ENCODE measurements around the gene MLANA. TPM values are rescaled to one million over a fixed set of nuclear protein-coding genes. Genes with fewer than 3 reads are reported as not detected.
A peak's percentile ranks its signal among the peaks of the same experiment; 100 is the strongest.

Gene MLANA
- total and polyA plus RNA-seq, 4 experiments from 2014 or later = 0.59 TPM; not detected in 3

DNA sequence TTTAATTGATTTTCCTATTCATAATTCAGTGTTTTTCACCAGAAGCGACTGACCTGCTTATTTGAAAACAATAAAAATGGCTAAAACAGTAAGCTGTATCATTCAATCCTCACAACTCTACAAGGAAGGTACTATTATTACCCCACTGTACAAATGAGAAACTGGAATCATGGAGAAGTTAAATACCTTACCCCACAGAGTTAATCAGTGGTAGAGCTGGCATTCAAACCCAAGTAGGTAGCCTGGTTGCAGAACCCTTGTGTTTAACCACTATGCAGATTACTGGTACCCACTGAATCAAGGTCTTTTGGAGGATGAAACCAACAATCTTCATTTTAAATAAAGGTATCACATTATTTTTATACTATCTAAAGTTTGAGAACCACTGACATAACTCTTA, 59.6 kb downstream of the MLANA start:
- intact Hi-C loops (cut with micrococcal nuclease) = no loop called here
- Mint-ChIP-seq H3K27me3 (no peaks in the 10 kb centered on the region), H3K27ac (no peak overlapping the region), H3K4me1 (peaks cover 10 to 28% (median 16%) of the 10 kb centered on the region in 4 donors), H3K36me3 (peaks cover 0 to 8% of the 10 kb centered on the region in 2 donors), H3K9me3 (no peaks in the 10 kb centered on the region), H3K4me3 (no peak overlapping the region)
- no peaks in the 10 kb centered on the region for H3K27me3 ChIP-seq (ENCODE audit: insufficient read depth, low read length)
- no peaks in the 10 kb centered on the region for H3K36me3 ChIP-seq (ENCODE audit: insufficient read depth, low read length)
- no peak for DNase-seq
- CTCF ChIA-PET (ENCODE audit: partially characterized antibody) = no interaction called here
- no peaks in the 10 kb centered on the region for H3K9me3 ChIP-seq (ENCODE audit: control insufficient read depth in 1 of 2, low read length in 2 of 2)
- no peak overlapping the region for H3K27ac ChIP-seq (ENCODE audit: low read depth, low read length)
- POLR2A ChIA-PET (ENCODE audit: partially characterized antibody) = interaction anchor here (0.7 kb wide), 1 partner anchor 18 kb away, joined by 3 read pairs; no protein-coding TSS in a partner anchor
- peaks cover 23% of the 10 kb centered on the region for H3K4me1 ChIP-seq (ENCODE audit: insufficient read depth, low read length)
- H3K4me3 ChIP-seq (ENCODE audit: low read length in 2 of 2) = no peak overlapping the region

DNA sequence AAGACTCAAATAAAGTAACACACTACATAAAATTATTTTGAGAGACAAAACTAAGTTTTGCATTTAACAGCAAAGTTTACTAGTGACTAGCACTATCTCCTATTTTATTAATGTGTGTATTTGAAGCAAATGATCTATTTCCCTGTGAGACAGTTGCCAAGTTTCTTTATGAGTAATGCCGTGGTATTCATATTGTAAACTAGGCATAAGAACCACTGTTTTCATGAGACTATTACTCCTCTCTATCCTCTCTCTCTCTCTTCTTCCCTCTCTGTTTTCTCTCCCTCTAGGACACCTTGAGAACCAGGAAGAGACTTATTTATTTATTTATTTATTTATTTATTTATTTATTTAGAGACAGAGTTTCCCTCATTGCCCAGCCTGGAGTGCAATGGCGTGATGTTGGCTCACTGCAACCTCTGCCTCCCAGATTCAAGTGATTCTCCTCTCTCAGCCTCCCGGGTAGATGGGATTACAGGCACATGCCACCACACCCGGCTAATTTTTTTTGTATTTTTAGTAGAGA, 61.1 kb downstream of the MLANA start:
- CTCF ChIA-PET (ENCODE audit: partially characterized antibody) = no interaction called here
- Mint-ChIP-seq H3K4me3 (no peak overlapping the region), H3K27ac (peak overlapping the region in 1 of 7 donors; percentile 36), H3K4me1 (peaks cover 10 to 23% (median 18%) of the 10 kb centered on the region in 4 donors), H3K9me3 (no peaks in the 10 kb centered on the region), H3K27me3 (no peaks in the 10 kb centered on the region), H3K36me3 (peaks cover 0 to 8% of the 10 kb centered on the region in 2 donors)
- no peak overlapping the region for H3K4me3 ChIP-seq (ENCODE audit: low read length in 2 of 2)
- intact Hi-C loops (cut with micrococcal nuclease) = no loop called here
- no peak overlapping the region for H3K27ac ChIP-seq (ENCODE audit: low read depth, low read length)
- no peaks in the 10 kb centered on the region for H3K9me3 ChIP-seq (ENCODE audit: control insufficient read depth in 1 of 2, low read length in 2 of 2)
- POLR2A ChIA-PET (ENCODE audit: partially characterized antibody) = no interaction called here
- H3K36me3 ChIP-seq (ENCODE audit: insufficient read depth, low read length) = no peaks in the 10 kb centered on the region
- no peaks in the 10 kb centered on the region for H3K27me3 ChIP-seq (ENCODE audit: insufficient read depth, low read length)
- H3K4me1 ChIP-seq (ENCODE audit: insufficient read depth, low read length) = peaks cover 23% of the 10 kb centered on the region
- DNase-seq = no peak

DNA sequence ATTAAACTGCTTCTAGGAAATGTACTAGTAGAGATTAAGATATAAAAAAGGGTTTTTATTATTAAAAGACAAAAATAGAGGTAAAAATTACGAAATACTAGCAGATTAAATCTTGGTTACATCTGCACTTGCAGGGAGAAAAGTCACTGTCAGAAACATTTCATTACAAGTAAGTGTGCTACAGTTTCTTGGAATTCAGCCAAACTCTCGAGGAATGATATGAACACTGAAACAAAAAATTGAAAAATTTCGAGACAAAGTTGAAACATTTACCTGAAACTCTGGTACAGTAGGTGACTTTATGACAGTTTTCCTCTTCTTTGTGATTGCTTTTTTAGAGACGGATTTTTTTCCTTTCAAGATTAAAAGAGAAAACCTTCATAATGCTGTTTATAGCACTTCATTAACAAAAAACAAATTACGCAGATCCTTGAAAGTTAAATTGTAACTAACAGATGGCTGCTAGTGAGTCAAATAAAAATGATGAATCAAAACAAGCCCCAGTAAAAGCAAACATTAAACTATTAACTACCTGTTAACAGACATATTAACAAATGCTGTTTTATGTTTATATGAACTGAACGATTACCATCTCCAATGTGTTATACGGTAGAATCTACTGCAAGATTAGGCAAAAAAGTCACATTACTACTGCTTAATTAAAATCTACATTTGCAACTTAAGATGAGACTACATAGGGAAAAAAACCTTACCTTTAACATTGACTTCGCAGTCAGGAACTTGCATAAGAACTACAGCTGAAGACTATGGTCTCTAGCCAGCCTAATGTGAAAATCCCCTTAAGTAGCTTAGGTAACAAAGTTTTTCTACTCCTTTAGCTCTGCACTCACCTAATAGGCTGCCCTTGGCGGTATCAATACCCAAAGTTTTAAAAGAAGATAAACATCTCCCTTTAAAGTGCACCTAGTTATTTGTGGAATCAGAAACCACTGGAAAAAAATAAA, 63.3 kb downstream of the MLANA start:
- no peaks in the 10 kb centered on the region for H3K9me3 ChIP-seq (ENCODE audit: control insufficient read depth in 1 of 2, low read length in 2 of 2)
- DNase-seq = no peak
- Mint-ChIP-seq H3K4me1 (peaks cover 5 to 23% (median 7%) of the 10 kb centered on the region in 4 donors), H3K27ac (no peak overlapping the region), H3K9me3 (no peaks in the 10 kb centered on the region), H3K27me3 (no peaks in the 10 kb centered on the region), H3K36me3 (peaks cover 3 to 14% of the 10 kb centered on the region in 2 donors), H3K4me3 (no peak overlapping the region)
- no peak overlapping the region for H3K27ac ChIP-seq (ENCODE audit: low read depth, low read length)
- no peaks in the 10 kb centered on the region for H3K27me3 ChIP-seq (ENCODE audit: insufficient read depth, low read length)
- ChIA-PET CTCF (ENCODE audit: partially characterized antibody) (no interaction called here), POLR2A (ENCODE audit: partially characterized antibody) (no interaction called here)
- H3K36me3 ChIP-seq (ENCODE audit: insufficient read depth, low read length) = peaks cover 2% of the 10 kb centered on the region
- H3K4me3 ChIP-seq (ENCODE audit: low read length in 2 of 2) = no peak overlapping the region
- H3K4me1 ChIP-seq (ENCODE audit: insufficient read depth, low read length) = peaks cover 9% of the 10 kb centered on the region
- intact Hi-C loops (cut with micrococcal nuclease) = no loop called here

DNA sequence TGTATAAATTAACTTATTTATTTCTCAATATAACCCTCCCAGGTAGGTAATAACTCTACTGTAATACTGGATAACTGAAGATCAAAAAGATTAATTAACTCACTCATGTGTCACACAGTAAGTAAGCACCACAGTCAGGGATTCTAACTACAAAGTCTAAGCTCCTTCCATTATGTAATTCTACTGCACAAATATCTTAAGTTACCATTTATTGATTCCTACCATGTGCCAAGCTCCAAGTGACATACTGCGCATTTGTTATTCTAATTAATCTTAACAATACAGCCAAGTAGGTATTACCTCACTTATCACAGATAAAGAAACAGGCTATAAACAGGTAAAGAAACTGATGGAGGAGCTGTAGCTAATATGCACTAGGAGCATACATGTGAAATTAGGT, 66.5 kb downstream of the MLANA start:
- Mint-ChIP-seq H3K4me3 (no peak overlapping the region), H3K36me3 (peaks cover 3 to 21% of the 10 kb centered on the region in 2 donors), H3K9me3 (no peaks in the 10 kb centered on the region), H3K27ac (peak overlapping the region in 3 of 7 donors; percentile 25 to 78 (median 68)), H3K27me3 (no peaks in the 10 kb centered on the region), H3K4me1 (peaks cover 5 to 22% (median 7%) of the 10 kb centered on the region in 4 donors)
- Histone ChIP-seq H3K36me3 (ENCODE audit: insufficient read depth, low read length) (peaks cover 5% of the 10 kb centered on the region), H3K9me3 (ENCODE audit: control insufficient read depth in 1 of 2, low read length in 2 of 2) (no peaks in the 10 kb centered on the region), H3K27ac (ENCODE audit: low read depth, low read length) (no peak overlapping the region), H3K27me3 (ENCODE audit: insufficient read depth, low read length) (no peaks in the 10 kb centered on the region), H3K4me3 (ENCODE audit: low read length in 2 of 2) (no peak overlapping the region), H3K4me1 (ENCODE audit: insufficient read depth, low read length) (no peaks in the 10 kb centered on the region)
- ChIA-PET POLR2A (ENCODE audit: partially characterized antibody) (no interaction called here), CTCF (ENCODE audit: partially characterized antibody) (interaction anchor here (1.6 kb wide), 1 partner anchor 97 kb away, joined by 4 read pairs; no protein-coding TSS in a partner anchor)
- intact Hi-C loops (cut with micrococcal nuclease) = no loop called here
- DNase-seq = no peak

DNA sequence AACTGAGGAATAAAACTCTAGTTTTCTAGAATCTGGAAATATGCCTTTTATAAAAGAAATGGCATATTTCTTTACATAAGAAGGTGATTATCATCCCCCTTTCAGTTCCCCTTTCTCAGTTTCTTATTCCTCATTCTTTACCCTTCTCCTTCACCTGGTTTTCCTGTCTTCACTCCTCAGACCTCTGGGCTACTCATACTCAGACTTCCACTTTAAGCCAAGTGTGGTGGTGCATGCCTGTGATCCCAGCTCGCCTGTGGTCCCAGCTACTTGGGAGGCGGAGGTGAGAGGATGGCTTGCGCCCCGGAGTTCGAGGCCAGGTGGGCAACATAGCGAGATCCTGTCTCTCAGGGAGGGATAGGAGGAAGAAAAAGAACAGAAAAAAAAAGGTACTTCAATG, 67.6 kb downstream of the MLANA start:
- no peaks in the 10 kb centered on the region for H3K9me3 ChIP-seq (ENCODE audit: control insufficient read depth in 1 of 2, low read length in 2 of 2)
- no peak overlapping the region for H3K27ac ChIP-seq (ENCODE audit: low read depth, low read length)
- H3K36me3 Mint-ChIP-seq = peaks cover 3 to 21% of the 10 kb centered on the region in 2 donors
- H3K27me3 ChIP-seq (ENCODE audit: insufficient read depth, low read length) = no peaks in the 10 kb centered on the region
- H3K4me1 Mint-ChIP-seq = peaks cover 5 to 22% (median 7%) of the 10 kb centered on the region in 4 donors
- no peaks in the 10 kb centered on the region for H3K4me1 ChIP-seq (ENCODE audit: insufficient read depth, low read length)
- no peak overlapping the region for H3K4me3 Mint-ChIP-seq
- no peaks in the 10 kb centered on the region for H3K9me3 Mint-ChIP-seq
- H3K27me3 Mint-ChIP-seq = no peaks in the 10 kb centered on the region
- ChIA-PET CTCF (ENCODE audit: partially characterized antibody) (no interaction called here), POLR2A (ENCODE audit: partially characterized antibody) (interaction anchor here (0.9 kb wide), 1 partner anchor 50 kb away, joined by 4 read pairs; a partner anchor contains a TSS)
- intact Hi-C loops (cut with micrococcal nuclease) = no loop called here
- DNase-seq = no peak
- H3K27ac Mint-ChIP-seq = peak overlapping the region in 1 of 7 donors; percentile 51
- H3K4me3 ChIP-seq (ENCODE audit: low read length in 2 of 2) = no peak overlapping the region
- peaks cover 5% of the 10 kb centered on the region for H3K36me3 ChIP-seq (ENCODE audit: insufficient read depth, low read length)

Other genes starting within 250 kb of the MLANA start
- 10 to 100 TPM; 22.8 to 24.5 TPM for gene ERMP1, start 57.8 kb upstream of the MLANA start, total RNA-seq
- gene ERMP1, start 57.8 kb upstream of the MLANA start, polyA plus RNA-seq = 10 to 100 TPM; 11.6 to 12.4 TPM
- gene RANBP6, start 124.7 kb downstream of the MLANA start, total RNA-seq = 10 to 100 TPM; 36.0 to 36.7 TPM
- 10 to 100 TPM; 20.4 to 24.7 TPM for gene RANBP6, start 124.7 kb downstream of the MLANA start, polyA plus RNA-seq